ENCODE results near the gene TEX50. TPM values are rescaled to one million over a fixed set of nuclear protein-coding genes. Genes with fewer than 3 reads are reported as not detected.
"Not testable (repeated sequence)": the region's sequence is repeated elsewhere in the genome, so short reads cannot be mapped to it uniquely, and the experiment has no call there.

TEX50 gene
- total RNA-seq, 1 donor from 2014 or later, result not detected

DNA sequence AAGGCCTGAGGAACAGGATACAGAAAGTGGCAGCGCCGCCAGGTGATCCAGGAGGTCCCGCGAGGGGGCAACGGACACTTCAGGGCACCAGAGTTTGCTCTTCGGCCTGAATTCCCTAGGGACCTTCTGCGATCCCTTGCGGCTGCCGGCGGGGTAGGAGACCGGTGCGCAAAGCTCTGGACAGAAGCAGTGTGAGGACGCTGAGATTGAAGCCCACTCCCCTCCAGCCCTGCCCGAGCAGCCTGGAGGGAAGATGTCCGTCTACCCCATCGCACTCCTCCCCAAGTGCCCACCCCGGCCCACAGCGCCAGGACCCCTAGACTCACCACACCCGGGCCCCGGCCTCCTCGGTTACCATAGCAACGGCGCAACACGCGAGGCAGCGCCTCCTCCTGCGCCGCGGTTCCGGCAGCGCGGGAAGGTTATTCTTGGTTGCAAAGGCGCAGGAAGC is 34.4 kb downstream of the TEX50 start, which contains the start of gene ANKRD45:
Gene ANKRD45 (minus strand): TSS at position 361 of the 451 bp plus-strand sequence. CDS start 10,433 bp downstream, outside the sequence.
- Mint-ChIP-seq H3K36me3 (ENCODE audit: insufficient read depth) (no peaks in the 10 kb centered on the region), H3K4me1 (ENCODE audit: low read depth) (peaks cover 3% of the 10 kb centered on the region), H3K4me3 (ENCODE audit: low read depth) (peak within 1 kb of the TSS; percentile 76), H3K27ac (peak within 1 kb of the TSS; percentile 87), H3K27me3 (peaks cover 6% of the 10 kb centered on the region), H3K9me3 (ENCODE audit: low read depth) (no peaks in the 10 kb centered on the region)
- DNase-seq (ENCODE audit: low spot score, unreplicated experiment), result peak; percentile 39
- TF ChIP-seq CTCF (IDR thresholded peaks at IDR 0.05; ENCODE audit: unreplicated experiment), result peak; percentile 21

DNA sequence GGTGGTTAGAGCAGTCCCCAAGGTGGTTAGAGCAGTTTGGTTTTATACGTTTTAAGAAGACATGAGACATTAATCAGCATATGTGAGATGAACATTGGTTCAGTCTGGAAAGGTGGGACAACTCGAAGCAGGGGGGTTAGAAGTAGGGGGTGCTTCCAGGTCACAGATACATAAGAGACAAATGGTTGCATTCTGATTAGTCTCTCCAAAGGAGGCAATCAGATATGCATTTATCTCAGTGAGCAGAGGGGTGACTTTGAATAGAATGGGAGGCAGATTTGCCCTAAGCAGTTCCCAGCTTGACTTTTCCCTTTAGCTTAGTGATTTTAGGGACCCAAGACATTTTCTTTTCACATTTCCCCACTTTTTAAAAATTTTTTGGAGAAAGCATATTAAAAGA is 39.4 kb downstream of the TEX50 start:
- H3K27ac Mint-ChIP-seq; H3K4me3 Mint-ChIP-seq (ENCODE audit: low read depth); H3K27me3 Mint-ChIP-seq; H3K36me3 Mint-ChIP-seq (ENCODE audit: insufficient read depth); H3K4me1 Mint-ChIP-seq (ENCODE audit: low read depth); DNase-seq (ENCODE audit: low spot score, unreplicated experiment): not testable (repeated sequence)
- peaks cover 19% of the 10 kb centered on the region for H3K9me3 Mint-ChIP-seq (ENCODE audit: low read depth)

DNA sequence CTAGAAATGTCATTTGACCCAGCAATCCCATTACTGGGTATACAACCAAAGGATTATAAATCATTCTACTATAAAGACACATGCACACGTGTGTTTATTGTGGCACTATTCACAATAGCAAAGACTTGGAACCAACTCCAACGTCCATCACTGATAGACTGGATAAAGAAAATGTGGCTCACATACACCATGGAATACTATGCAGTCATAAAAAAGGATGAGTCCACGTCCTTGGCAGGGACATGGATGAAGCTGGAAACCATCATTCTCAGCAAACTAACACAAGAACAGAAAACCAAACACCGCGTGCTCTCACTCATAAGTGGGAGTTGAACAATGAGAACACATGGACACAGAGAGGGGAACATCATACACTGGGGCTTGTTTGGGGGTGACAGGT is 45.0 kb downstream of the TEX50 start:
- peaks cover 20% of the 10 kb centered on the region for H3K9me3 Mint-ChIP-seq (ENCODE audit: low read depth)
- H3K36me3 Mint-ChIP-seq (ENCODE audit: insufficient read depth); DNase-seq (ENCODE audit: low spot score, unreplicated experiment); H3K4me1 Mint-ChIP-seq (ENCODE audit: low read depth); H3K27ac Mint-ChIP-seq; H3K27me3 Mint-ChIP-seq; H3K4me3 Mint-ChIP-seq (ENCODE audit: low read depth): not testable (repeated sequence)

DNA sequence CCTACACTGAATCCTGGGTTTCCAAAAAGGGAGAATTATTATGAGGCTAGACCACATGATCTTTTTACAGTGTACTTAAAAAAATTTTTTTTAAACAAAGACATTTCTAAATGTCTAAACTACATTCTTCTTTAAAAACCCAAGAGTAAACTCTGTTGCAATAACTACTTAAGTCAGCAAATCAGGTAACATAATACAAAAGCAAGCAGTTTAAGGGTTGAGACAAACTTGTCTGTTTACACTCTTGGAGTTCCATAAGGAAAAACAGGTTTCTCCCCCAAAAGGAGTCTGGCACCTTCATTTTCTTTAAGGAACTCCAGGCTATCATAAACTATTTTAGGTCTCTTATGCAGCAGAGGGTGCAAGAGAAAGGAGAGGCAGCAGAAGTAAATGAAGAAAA is 47.0 kb downstream of the TEX50 start:
- DNase-seq (ENCODE audit: low spot score, unreplicated experiment), result no peak
- no peaks in the 10 kb centered on the region for H3K4me1 Mint-ChIP-seq (ENCODE audit: low read depth)
- peaks cover 17% of the 10 kb centered on the region for H3K9me3 Mint-ChIP-seq (ENCODE audit: low read depth)
- no peak overlapping the region for H3K27ac Mint-ChIP-seq
- H3K36me3 Mint-ChIP-seq (ENCODE audit: insufficient read depth), result peaks cover 5% of the 10 kb centered on the region
- H3K4me3 Mint-ChIP-seq (ENCODE audit: low read depth), result no peak overlapping the region
- no peaks in the 10 kb centered on the region for H3K27me3 Mint-ChIP-seq
- no peak for TF ChIP-seq CTCF (IDR thresholded peaks at IDR 0.05; ENCODE audit: unreplicated experiment)

- H3K4me3 Mint-ChIP-seq (ENCODE audit: low read depth); DNase-seq (ENCODE audit: low spot score, unreplicated experiment); H3K4me1 Mint-ChIP-seq (ENCODE audit: low read depth); H3K9me3 Mint-ChIP-seq (ENCODE audit: low read depth); H3K27ac Mint-ChIP-seq; H3K36me3 Mint-ChIP-seq (ENCODE audit: insufficient read depth); H3K27me3 Mint-ChIP-seq: not testable (repeated sequence)
These were observed 48.7 kb downstream of the TEX50 start for GRCh38 chr1:173683838-173684237.

DNA sequence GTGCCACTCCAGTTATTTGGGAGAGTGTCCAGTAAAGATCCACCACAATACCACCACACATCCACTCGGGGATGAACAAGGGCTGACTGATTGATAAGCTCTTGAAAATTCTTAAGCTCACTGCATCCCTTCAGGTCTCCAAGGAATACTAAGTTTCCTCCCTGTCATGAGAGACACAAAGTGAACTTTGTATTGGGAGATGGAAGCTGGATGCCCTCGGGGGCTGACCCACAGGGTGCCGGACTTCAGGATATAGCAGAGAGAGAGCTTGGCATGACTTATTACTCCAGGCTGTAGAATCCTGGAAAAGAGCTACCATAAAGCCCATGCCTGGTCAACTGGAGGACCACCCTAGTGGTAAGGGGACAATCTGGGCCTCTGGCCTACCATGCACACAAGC is 50.0 kb downstream of the TEX50 start:
- H3K36me3 Mint-ChIP-seq (ENCODE audit: insufficient read depth); H3K27me3 Mint-ChIP-seq; H3K4me1 Mint-ChIP-seq (ENCODE audit: low read depth); H3K27ac Mint-ChIP-seq; H3K4me3 Mint-ChIP-seq (ENCODE audit: low read depth); DNase-seq (ENCODE audit: low spot score, unreplicated experiment); H3K9me3 Mint-ChIP-seq (ENCODE audit: low read depth): not testable (repeated sequence)

Other genes starting within 250 kb of the TEX50 start
- 258 and 264 TPM in 2 replicates for gene PRDX6, start 158.0 kb upstream of the TEX50 start, total RNA-seq
- not detected in 2 replicates for gene SLC9C2, start 32.3 kb upstream of the TEX50 start, total RNA-seq
- 1.2 and 1.5 TPM in 2 replicates for gene ANKRD45, start 34.5 kb downstream of the TEX50 start, total RNA-seq
- gene KLHL20, start 79.6 kb downstream of the TEX50 start, total RNA-seq, result 18.1 and 19.9 TPM in 2 replicates
- 20.2 and 21.1 TPM in 2 replicates for gene DARS2, start 189.3 kb downstream of the TEX50 start, total RNA-seq
- 11.6 and 12.0 TPM in 2 replicates for gene CENPL, start 189.5 kb downstream of the TEX50 start, total RNA-seq
- gene GAS5, start 232.7 kb downstream of the TEX50 start, total RNA-seq, result 352 and 423 TPM in 2 replicates
- gene ZBTB37, start 233.0 kb downstream of the TEX50 start, total RNA-seq, result 12.2 and 14.3 TPM in 2 replicates

Measured in progenitor cell of endocrine pancreas (in vitro differentiated cells).